GM12892 (cell line): ENCODE results near the gene MROH8. TPM values are rescaled to one million over a fixed set of nuclear protein-coding genes. Genes with fewer than 3 reads are reported as not detected.

ENCODE experiments used
- DNase-seq: peaks from one replicate; pipeline ENCODE4 v3.0.0; 2011; ENCODE audit not compliant: insufficient read length
- FAIRE-seq: peaks from 2 replicates; lab custom pipeline; 2011; peaks lifted over from hg19 to GRCh38; lab: Jason Lieb, UNC
- POLR2A ChIP-seq: IDR thresholded peaks from 2 replicates; pipeline ENCODE4 v1.6.1; 2011; ENCODE audit warnings: low read depth, low read length, control low read depth
- POLR2AphosphoS5 ChIP-seq: IDR thresholded peaks from 2 replicates; pipeline ENCODE4 v1.6.1; 2011; ENCODE audit warnings: low read depth, low read length, control low read depth
- TAF1 ChIP-seq: IDR thresholded peaks from 2 replicates; pipeline ENCODE4 v1.6.1; 2011; ENCODE audit warnings: low read depth, mild to moderate bottlenecking, control low read depth, low read length, borderline replicate concordance
- polyA plus RNA-seq: library from polyadenylated mRNA; unstranded; fragments of >200 nt; gene quantifications from one replicate; pipeline ENCODE4 v1.2.1, GENCODE V29; 2012; ENCODE audit warnings: missing spikeins, inconsistent platforms; ENCODE audit not compliant: missing spikeins

The MROH8 gene
- polyA plus RNA-seq: 0.74 TPM

DNA sequence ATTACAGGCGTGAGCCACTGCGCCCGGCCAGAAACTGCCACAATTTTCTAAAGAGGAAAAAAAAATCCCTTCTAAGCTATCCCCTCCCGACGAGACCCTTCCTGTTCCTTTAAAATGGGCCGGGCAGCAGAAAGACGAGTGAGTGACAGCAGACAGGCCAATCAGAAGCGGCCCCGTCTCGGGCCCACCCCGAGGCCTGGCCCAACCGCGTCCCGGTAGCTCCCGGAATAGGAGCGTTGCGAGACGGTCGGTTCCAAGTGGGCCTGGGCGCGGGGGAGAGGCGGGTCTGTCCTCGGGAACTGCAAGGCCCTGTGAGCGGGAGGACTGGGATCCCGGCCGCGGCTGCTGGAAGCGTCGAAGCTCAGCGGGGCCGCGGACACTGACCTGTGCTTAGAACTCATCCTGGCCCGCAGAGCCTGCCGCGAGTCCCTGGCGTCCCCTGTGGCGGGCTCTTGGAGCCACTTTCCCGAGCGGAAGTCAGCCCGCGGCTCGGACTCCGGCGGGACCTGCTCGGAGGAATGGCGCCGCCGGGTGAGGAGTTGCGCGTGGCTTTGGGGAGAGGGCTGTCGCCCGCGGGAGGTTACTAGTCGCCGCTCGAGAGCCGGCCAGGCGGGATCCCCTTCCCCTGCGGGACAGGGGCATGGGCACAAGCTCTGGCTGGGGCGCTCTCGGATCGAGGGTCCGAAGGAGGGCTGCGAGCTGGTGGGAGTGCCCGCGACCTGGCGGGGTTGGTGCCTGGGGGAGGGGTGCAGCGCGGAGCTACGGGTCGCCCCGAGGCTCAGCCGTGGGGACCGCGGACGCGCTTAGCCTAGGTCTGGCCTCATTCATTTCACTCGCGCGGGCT, at the start of gene MROH8, which contains the start of gene RPN2:
Gene MROH8 (minus strand): TSS at position 710 of the 844 bp plus-strand sequence.
Gene RPN2 (plus strand): TSS at position 492 of the 844 bp plus-strand sequence. CDS start 27 bp downstream, at position 519.
- FAIRE-seq: peak; percentile 89
- peak; percentile 85 for DNase-seq
- TF ChIP-seq TAF1: peak; percentile 80
- TF ChIP-seq POLR2A: peak; percentile 89; the same call in 1 of the 2 replicates
- peak; percentile 71; the same call in 1 of the 2 replicates for TF ChIP-seq POLR2AphosphoS5

DNA sequence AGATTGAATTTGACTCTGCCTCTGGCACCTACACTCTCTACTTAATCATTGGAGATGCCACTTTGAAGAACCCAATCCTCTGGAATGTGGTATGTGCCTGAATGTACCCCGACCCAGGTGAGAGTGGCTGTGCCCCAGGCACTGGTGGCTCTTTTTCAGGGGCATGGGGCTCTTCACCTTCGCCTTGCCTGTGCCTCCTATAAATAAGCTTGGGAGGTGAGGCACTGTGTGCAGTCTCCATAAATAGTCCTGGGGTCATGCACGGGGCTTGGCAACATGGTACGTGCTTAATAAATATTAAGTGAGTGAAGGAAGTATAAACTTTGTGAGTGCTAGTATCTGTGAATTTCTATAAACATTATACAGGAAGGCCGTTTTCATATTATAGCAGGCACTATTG, 49.3 kb upstream of the MROH8 start:
- no peak for DNase-seq
- TF ChIP-seq POLR2A (no peak), TAF1 (no peak), POLR2AphosphoS5 (no peak)
- no peak for FAIRE-seq

DNA sequence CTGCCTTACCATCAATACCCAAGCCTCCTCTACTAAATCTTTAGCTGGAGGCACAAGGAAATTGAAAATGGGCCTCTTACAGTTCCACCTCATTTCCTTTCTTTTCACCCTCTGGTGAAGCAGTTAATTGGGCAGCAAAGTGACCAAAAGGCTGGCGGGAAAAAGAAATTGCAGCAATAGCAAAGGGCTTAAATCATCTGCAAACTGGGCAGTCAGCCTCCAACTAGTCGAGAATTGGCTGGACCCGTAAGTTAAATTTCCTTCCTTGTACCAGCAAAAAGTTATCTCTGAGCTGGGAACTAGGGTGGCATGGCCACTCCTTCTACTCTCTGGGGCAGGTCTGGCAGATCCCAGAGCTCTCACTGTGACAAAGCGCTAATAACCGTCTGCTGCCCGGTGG, 48.7 kb upstream of the MROH8 start:
- TF ChIP-seq POLR2A: no peak
- TF ChIP-seq POLR2AphosphoS5: no peak
- TF ChIP-seq TAF1: no peak
- DNase-seq: no peak
- no peak for FAIRE-seq

DNA sequence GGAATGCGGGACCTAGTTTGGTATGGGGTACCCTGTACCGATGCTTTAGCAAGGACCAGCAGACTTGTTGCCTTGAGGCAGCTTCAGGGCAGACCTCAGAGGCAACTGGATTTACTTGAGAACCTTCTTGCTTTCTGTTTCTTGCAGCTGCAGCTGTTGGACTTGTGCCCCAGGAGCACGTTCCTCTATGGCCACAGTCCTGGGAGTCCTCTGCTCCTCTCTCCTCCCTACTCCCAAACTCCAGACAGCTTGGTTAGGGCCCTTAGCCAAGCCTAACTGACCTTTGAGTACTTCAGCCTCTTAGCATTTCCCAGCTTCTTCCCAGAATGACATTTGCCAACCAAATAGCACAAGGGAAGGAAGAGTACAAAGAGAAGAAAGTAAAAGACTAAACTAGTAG, 47.5 kb upstream of the MROH8 start:
- TF ChIP-seq POLR2AphosphoS5 (no peak), TAF1 (no peak), POLR2A (no peak)
- no peak for DNase-seq
- FAIRE-seq: no peak

DNA sequence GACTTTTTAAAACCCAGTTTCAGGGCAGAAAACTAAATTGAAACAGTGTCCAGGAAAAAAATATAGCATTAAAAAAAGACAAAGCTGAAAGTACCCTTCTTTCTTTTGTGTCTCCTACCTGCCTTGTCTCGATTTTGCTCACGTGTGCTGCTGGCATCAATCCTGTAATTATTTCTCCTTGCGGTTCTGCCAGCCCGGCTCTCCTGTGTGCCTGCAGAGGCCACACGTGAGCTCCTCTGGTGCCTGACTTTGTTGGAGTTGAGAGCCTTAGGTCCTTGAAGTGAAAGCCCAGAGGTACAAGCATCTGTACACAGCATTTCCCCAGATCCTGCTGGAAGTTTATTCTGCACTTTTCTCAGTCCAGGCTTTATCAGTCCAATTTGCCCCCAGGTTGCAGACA, 45.8 kb upstream of the MROH8 start:
- DNase-seq (no peak), FAIRE-seq (no peak)
- TF ChIP-seq POLR2A: no peak
- no peak for TF ChIP-seq POLR2AphosphoS5

DNA sequence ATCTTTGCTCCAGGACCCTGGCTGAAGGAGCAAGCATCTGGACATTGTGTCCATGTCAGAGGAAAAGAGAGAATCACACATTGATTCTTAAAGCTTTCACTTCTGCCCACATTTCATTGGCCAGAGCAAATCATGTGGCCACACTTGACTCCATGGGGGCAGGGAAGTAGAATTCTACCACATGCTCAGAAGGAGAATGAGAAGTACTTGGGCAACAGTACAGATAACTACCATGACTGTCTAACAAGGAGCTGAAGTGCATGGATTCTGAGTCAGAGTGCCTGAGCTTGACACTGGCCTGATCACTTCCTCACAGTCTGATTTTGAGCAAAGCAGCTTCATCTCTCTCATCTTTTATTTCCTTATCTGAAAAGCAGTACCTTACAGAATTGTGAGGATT, 43.7 kb upstream of the MROH8 start:
- DNase-seq: no peak
- TF ChIP-seq TAF1: no peak
- no peak for TF ChIP-seq POLR2A
- TF ChIP-seq POLR2AphosphoS5: no peak
- no peak for FAIRE-seq

DNA sequence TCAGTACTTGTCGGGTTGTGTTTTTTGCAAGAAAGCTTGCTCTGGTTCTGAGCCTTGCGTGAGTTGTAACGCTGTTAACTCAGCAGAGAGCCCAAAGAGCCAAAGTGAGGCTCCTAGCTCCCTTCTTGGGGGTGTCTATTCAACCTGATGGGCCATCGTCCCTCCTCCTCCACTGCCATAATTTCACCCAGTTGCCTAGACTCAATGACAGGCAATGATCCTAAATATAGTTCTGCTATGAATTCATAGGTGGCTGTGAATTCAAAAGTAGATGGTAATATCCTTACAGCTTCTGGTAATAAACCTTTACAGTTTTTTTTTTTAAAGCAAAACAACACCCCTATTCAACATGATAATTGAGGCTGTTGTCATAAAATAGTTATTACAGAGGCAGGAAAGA, 42.7 kb upstream of the MROH8 start:
- DNase-seq (no peak), FAIRE-seq (no peak)
- TF ChIP-seq POLR2AphosphoS5 (no peak), POLR2A (no peak), TAF1 (no peak)

DNA sequence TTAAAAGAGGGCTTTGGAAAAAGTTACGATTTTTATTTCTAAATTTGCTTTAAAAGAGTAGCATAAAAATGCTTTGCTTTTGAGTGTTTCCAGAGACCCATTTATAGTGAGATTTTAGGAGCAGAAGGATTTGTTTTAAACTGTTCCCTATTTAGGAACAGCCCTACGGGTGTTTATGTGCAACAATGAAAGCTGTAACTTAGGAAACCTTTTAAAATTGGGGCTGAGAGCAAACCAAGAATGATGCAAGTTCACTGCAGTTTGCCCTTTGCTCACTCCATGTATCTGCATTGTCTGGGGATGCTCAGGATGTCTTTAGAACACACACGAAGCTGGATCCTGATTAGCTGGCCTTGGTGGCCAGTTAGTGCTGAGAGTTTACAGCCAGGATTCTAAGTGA, 41.4 kb upstream of the MROH8 start:
- DNase-seq: no peak
- no peak for FAIRE-seq
- TF ChIP-seq TAF1 (no peak), POLR2AphosphoS5 (no peak), POLR2A (no peak)

DNA sequence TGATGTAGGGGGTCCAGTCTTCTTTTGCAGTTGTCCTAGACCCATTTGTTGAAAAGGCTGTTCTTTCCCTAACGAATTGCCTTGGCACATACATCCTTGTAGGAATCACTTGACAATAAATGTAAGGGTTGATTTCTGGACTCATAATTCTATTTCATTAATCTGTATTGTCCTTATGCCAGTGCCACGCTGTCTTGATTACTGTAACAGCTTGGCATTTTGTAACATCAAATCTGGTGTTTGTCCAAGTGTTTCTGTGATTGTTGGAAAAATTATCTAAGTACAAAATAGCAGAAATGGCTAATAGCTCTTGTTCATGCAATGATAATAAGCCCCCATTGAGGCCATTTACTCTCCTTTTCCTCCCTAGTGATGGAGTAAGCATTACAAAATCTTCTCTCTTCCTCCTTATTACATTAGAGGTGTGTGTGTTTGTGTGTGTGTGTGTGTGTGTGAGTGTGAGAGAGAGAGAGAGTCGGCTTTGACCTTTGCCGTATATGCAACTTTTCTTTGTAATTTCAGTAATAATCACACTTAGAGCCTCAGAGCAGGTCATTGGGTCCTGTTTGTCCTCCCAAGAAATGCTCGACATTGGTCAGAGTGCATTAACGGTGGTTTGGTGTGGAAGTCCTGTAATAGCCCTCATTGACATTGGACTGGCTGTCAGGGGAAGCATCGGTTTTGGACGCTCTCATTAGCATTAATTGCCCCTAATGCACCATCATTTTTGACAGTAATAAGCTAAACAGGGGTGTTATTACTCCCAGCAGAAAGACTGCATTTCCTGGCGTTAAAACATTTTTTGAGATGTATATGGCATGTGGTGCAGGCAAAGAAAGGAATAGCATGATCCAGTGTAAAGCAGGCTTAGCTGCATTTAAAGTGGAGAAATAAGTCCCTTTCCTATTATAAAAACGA, 40.7 kb upstream of the MROH8 start:
- no peak for FAIRE-seq
- TF ChIP-seq TAF1 (no peak), POLR2A (no peak), POLR2AphosphoS5 (no peak)
- DNase-seq: no peak

DNA sequence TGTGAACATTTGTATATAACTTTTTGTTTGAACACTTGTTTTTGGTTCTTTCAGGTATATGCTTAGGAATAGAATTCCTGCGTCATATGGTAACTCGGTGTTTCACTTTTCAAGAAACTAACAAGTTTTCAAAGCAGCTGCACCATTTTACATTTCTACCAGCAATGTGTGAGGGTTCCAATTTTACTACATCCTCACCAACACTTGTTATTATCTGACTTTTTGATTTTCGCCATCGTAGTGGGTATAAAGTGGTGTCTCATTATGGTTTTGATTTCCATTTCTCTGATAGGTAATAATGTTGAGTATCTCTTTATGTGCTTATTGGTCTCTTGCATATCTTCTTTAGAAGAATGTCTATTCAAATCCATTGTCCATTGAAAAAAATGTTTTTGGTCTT, 39.6 kb upstream of the MROH8 start:
- FAIRE-seq: no peak
- TF ChIP-seq POLR2AphosphoS5: no peak
- no peak for TF ChIP-seq POLR2A
- no peak for TF ChIP-seq TAF1
- no peak for DNase-seq

DNA sequence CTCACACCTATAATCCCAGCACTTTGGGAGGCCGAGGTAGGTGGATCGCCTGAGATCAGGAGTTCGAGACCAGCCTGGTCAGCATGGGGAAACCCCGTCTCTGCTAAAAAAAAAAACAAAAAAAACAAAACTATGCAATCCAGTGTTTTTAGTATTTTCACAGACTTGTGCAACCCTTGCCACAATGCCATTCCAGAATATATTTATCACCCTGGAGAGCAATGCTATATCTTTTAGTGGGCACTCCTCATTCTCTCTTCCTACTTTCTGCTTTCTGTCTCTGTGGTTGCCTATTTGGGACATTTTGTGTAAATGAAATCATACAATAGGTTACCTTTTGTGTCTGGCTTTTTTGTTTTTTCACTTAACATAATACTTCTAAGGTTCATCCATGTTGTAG, 39.1 kb upstream of the MROH8 start:
- FAIRE-seq: no peak
- no peak for DNase-seq
- TF ChIP-seq TAF1 (no peak), POLR2AphosphoS5 (no peak), POLR2A (no peak)
